Astrocyte of the spinal cord (primary cell): ENCODE measurements around the gene DUSP1.

Experiments used
- DNase-seq: peaks from one replicate; pipeline ENCODE4 v3.0.0; 2011; ENCODE audit warnings: low read depth, low spot score
- H3K4me3 ChIP-seq: 2 replicates; pipeline ENCODE4 v1.5.1; 2011; ENCODE audit warnings: low read depth, mild to moderate bottlenecking, low read length, moderate library complexity
- in situ Hi-C: cut with HindIII; loops from 2 replicates; pipeline ENCODE4 v1.10.0; 2017; ENCODE audit warnings: low sequenced_read_pairs
- TF ChIP-seq, protein P1 (sequence below): IDR thresholded peaks from 2 replicates; pipeline ENCODE4 v1.5.1; 2012; ENCODE audit warnings: low read depth, mild to moderate bottlenecking, low read length, inconsistent platforms

Gene DUSP1

DNA sequence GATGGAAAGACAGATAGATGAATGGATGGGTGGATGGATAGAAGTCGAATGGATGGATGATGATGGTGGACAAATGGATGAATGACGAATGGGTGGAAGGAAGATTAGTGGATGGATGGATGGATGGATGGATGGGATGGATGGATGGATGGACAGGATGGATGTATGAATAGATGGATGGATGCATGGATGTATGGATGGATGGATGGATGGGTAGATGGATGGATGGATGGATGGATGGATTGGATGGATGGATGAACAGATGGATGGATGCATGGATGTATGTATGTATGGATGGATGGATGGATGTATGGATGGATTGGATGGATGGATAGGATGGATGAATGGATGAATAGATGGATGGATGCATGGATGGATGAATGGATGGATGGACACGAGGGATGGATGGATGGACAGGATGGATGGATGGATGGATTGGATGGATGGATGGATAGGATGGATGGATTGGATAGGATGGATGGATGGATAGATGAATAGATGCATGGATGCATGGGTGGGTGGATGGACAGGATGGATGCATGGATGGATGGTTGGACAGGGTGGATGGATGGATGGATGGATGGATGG lies 52.4 kb downstream of the DUSP1 start:
- no peak for DNase-seq
- TF ChIP-seq, protein P1, sequence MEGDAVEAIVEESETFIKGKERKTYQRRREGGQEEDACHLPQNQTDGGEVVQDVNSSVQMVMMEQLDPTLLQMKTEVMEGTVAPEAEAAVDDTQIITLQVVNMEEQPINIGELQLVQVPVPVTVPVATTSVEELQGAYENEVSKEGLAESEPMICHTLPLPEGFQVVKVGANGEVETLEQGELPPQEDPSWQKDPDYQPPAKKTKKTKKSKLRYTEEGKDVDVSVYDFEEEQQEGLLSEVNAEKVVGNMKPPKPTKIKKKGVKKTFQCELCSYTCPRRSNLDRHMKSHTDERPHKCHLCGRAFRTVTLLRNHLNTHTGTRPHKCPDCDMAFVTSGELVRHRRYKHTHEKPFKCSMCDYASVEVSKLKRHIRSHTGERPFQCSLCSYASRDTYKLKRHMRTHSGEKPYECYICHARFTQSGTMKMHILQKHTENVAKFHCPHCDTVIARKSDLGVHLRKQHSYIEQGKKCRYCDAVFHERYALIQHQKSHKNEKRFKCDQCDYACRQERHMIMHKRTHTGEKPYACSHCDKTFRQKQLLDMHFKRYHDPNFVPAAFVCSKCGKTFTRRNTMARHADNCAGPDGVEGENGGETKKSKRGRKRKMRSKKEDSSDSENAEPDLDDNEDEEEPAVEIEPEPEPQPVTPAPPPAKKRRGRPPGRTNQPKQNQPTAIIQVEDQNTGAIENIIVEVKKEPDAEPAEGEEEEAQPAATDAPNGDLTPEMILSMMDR: no peak
- no peak overlapping the region for H3K4me3 ChIP-seq
- in situ Hi-C loops: no loop called here
